ENCODE measurements around the gene NMNAT2. TPM values are rescaled to one million over a fixed set of nuclear protein-coding genes. Genes with fewer than 3 reads are reported as not detected.

Gene NMNAT2
- total and polyA plus RNA-seq, 2 experiments from 2014 or later: 3.6 to 10.0 TPM

- TF ChIP-seq REST (IDR thresholded peaks at IDR 0.05; ENCODE audit: unreplicated experiment): no peak
- TF ChIP-seq POLR2AphosphoS5 (IDR thresholded peaks at IDR 0.05; ENCODE audit: low read depth): no peak
- no peak for TF ChIP-seq ZNF114 (CRISPR knock-in tag; IDR thresholded peaks at IDR 0.05)
- no peak for TF ChIP-seq JUNB (IDR thresholded peaks at IDR 0.05; ENCODE audit: unreplicated experiment)
- TF ChIP-seq EZH2phosphoT487 (IDR thresholded peaks at IDR 0.05; ENCODE audit: unreplicated experiment): no peak
- TF ChIP-seq CREB1 (CRISPR knock-in tag; IDR thresholded peaks at IDR 0.05; ENCODE audit: low read depth): no peak
- TF ChIP-seq STAT1 (IDR thresholded peaks at IDR 0.05; ENCODE audit: unreplicated experiment): no peak
- TF ChIP-seq NANOG (IDR thresholded peaks at IDR 0.05; ENCODE audit: borderline replicate concordance): no peak
Observed at GRCh38 chr1:183319606-183320005, 98.6 kb downstream of the NMNAT2 start (continued).

GRCh38 chr1:183319051-183319450, 99.1 kb downstream of the NMNAT2 start:
- H3K4me2 ChIP-seq: no peak overlapping the region
- no peak overlapping the region for H3K27ac Mint-ChIP-seq
- H2AFZ ChIP-seq: no peak overlapping the region
- TF ChIP-seq ZNF462 (CRISPR knock-in tag; IDR thresholded peaks at IDR 0.05) (no peak), ETS1 (IDR thresholded peaks at IDR 0.05) (no peak), ZNF331 (CRISPR knock-in tag; IDR thresholded peaks at IDR 0.05; ENCODE audit: low read depth) (no peak), REST (IDR thresholded peaks at IDR 0.05; ENCODE audit: unreplicated experiment) (no peak), STAT1 (IDR thresholded peaks at IDR 0.05; ENCODE audit: unreplicated experiment) (no peak), JUNB (IDR thresholded peaks at IDR 0.05; ENCODE audit: unreplicated experiment) (no peak), CREB1 (CRISPR knock-in tag; IDR thresholded peaks at IDR 0.05; ENCODE audit: low read depth) (no peak)

More at GRCh38 chr1:183319051-183319450, 99.1 kb downstream of the NMNAT2 start:
- Histone ChIP-seq H3K9me2 (ENCODE audit: insufficient read depth) (peaks cover 4% of the 10 kb centered on the region; the same call in 1 of the 2 replicates), H3K4me1 (ENCODE audit: insufficient read depth) (peaks cover 29% of the 10 kb centered on the region), H3K4me3 (no peak overlapping the region), H3K27me3 (ENCODE audit: insufficient read depth) (no peaks in the 10 kb centered on the region), H3K27ac (ENCODE audit: low read depth) (no peak overlapping the region), H3K79me2 (replicated peaks; ENCODE audit: insufficient read depth) (no peaks in the 10 kb centered on the region), H4K20me1 (replicated peaks; ENCODE audit: insufficient read depth) (no peaks in the 10 kb centered on the region), H3K36me3 (ENCODE audit: insufficient read depth) (no peaks in the 10 kb centered on the region), H3F3A (replicated peaks; ENCODE audit: low read depth) (peaks cover 6% of the 10 kb centered on the region; the same call in 1 of the 2 replicates)
- Mint-ChIP-seq H3K36me3 (ENCODE audit: low read depth) (peaks cover 9% of the 10 kb centered on the region), H3K4me1 (peaks cover 51% of the 10 kb centered on the region), H3K4me3 (no peak overlapping the region), H3K27me3 (ENCODE audit: insufficient read depth, low read depth, poor library complexity) (peaks cover 4% of the 10 kb centered on the region), H3K9me3 (peaks cover 7% of the 10 kb centered on the region; the same call in 2 of the 3 replicates)
- ATAC-seq: no peak
- no peak for DNase-seq (ENCODE audit: low spot score)
